Activated T-cell treated with anti-CD3 and anti-CD28 coated beads for 24 hours (primary cell): Measurements from ENCODE around the gene CCDC116.
A peak's percentile ranks its signal among the peaks of the same experiment; 100 is the strongest.
"Not testable (repeated sequence)": the region's sequence is repeated elsewhere in the genome, so short reads cannot be mapped to it uniquely, and the experiment has no call there.

Source experiments
- DNase-seq: peaks from one replicate; pipeline ENCODE4 v3.0.0-alpha.2; 2020; ENCODE audit warnings: low read depth

Gene CCDC116

GRCh38 chr22:21631025-21631424 lies 1.5 kb upstream of the CCDC116 start:
- DNase-seq = no peak

DNA sequence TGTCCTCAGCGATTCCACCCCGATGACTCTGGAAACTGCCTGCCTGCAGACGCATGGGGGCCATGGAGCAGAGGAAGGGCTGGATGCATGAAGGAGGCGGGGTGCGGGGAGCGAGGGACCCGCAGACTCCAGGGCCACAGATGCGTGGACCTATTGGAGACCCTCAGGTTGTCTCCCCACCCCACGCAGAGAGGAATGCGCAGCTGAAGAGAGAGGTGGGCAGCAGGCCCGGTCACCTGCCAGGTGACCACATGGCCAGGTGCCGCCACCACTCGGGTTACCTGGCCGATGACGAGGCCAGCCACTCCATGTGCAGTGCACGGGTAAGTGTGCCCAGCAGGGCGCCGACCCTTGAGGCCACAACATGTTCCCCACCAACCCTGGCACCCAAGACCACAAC lies 371 bp downstream of the CCDC116 start:
- DNase-seq = no peak

- DNase-seq = no peak
These were observed 921 bp downstream of the CCDC116 start for GRCh38 chr22:21633481-21633880.

DNA sequence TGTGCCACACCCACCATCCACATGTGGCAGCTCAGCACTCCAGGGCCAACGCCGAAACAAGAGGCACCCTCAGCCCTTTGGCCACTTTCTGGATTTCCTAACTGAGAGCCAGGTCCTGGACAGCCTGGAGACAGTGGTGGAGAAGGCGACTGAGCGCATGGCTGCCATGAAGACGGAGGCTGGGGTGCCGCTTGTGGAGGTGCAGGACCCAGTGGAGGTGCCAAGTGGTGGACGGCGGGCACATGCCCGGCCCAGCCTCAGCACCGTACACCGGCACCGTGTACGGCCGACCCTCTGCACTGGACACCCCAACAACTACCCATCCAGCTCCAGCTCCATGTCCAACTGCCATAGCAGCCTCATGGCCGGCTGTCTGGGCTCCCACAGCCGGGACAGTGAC lies 1.5 kb downstream of the CCDC116 start:
- DNase-seq = no peak

GRCh38 chr22:21634844-21635243 lies 2.3 kb downstream of the CCDC116 start:
- DNase-seq = no peak

DNA sequence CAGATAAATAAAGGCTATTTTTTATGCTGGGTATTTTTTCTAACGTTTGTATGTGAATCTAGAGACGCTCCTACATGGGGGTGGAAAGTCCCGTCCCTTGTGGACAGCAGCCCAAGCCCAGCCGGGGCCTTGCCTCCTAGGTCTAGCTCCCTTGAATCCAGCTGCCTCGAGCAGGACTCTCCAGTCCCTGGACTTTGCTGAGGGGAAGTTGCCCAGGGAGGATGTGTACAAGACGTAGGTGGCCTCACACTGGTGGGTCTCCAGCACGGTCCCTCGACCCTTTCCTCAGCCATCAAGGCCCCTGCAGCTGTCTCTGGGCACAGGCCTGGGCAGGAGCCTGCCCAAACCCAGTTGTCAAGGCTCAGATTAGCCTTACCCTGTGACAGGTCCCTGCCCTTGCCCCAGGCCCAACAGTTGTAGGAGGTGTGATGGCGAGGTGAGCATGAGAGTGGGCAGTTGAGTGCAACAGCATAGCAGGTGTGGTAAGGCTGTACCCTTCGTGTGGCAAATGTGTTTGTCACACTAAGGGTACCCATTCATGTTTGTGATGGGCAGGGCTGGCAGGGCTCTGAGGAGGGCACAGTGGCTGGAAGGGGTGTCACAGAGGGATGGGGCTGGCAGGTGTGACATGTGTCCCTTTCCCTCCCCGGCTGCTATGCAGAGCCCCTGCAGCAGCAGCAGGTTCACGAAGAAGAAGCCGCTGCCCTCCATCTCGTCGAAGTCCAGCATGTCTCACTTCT lies 3.4 kb downstream of the CCDC116 start:
- DNase-seq = no peak

GRCh38 chr22:21636629-21637218 lies 4.2 kb downstream of the CCDC116 start:
- no peak for DNase-seq

DNA sequence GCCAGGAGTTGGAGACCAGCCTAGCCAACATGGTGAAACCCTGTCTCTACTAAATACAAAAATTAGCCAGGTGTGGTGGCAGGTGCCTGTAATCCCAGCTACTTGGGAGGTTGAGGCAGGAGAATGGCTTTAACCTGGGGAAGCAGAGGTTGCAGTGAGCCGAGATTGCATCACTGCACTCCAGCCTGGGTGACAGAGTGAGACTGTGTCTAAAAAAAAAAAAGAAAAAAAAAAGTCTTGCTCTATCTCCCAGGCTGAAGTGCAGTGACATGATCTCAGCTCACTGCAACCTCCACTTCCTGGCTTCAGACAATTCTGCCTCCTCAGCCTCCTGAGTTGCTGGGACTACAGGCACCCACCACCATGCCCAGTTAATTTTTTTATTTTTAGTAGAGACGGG lies 4.9 kb downstream of the CCDC116 start:
- not testable (repeated sequence) for DNase-seq

DNA sequence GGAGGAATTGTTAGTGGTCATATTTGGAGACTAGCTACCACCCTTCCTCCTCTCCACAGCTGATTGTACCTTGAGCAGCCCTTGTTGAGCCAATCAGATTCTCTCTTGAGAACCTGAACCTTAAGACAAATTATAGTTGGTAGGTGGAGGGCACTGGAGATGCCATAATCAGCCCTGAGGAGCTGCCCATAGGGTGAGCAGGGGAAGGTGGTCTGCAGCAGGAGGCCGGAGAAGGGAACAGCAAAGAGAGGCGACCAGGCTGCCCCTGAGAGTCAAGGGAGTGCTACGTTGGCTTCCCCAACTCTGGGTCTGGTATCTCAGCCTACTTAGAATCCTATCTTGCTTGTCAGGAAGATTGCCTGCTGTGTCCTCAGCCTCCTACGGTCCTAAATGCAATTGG lies 6.8 kb downstream of the CCDC116 start:
- DNase-seq = no peak

- DNase-seq = no peak
These were observed 8.2 kb downstream of the CCDC116 start for GRCh38 chr22:21640810-21641209.

DNA sequence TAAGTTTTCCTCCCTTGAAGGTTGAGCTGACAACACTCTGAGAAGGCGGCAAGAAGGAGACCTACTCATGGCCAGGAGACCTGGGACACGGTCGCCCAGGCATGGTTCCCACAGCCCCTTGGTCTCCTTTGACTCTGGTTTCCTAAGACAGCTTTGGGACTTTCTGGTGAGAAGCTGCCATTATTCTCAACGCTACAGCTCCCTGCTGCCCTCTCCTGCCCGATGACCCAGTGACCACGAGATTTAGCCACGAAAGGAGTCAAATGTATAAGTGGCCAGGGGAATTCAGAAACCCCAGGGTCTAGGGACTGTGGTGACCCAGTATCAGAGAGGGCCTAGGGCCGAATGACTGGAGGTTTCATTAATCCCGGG lies 8.8 kb downstream of the CCDC116 start:
- DNase-seq = no peak

DNA sequence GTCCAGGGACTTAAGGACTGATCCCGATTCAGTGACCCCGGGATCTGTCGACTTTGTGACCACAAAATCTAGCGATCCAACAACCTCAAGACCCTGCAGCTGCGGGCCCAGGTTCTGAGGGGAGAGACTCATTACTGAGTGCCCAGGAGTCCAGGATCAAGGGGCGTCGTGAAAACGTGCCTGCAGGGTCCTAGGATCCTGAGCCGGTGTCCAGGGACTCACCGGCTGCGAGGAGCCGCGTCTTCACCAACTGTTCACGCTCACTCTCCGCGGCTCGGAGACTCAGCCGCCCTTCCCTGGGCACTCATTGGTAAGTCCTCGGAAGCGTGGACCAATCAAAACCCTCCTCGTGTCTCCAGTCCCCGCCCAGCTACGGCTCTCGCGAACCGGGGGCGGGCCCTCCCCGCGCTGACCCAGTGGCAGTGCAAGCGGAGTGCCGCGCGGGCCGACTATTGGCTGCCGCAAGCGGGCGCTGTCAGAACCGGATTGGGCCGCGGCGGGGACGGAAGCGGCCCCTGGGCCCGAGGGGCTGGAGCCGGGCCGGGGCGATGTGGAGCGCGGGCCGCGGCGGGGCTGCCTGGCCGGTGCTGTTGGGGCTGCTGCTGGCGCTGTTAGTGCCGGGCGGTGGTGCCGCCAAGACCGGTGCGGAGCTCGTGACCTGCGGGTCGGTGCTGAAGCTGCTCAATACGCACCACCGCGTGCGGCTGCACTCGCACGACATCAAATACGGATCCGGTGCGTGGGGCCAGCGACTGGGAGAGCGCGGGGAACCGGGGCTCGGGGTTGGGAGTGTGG lies 9.4 kb downstream of the CCDC116 start, which contains the start of gene SDF2L1:
Gene SDF2L1 (plus strand): TSS at position 514 of the 795 bp plus-strand sequence. CDS start 35 bp downstream, at position 549.
- peak; percentile 98 for DNase-seq

DNA sequence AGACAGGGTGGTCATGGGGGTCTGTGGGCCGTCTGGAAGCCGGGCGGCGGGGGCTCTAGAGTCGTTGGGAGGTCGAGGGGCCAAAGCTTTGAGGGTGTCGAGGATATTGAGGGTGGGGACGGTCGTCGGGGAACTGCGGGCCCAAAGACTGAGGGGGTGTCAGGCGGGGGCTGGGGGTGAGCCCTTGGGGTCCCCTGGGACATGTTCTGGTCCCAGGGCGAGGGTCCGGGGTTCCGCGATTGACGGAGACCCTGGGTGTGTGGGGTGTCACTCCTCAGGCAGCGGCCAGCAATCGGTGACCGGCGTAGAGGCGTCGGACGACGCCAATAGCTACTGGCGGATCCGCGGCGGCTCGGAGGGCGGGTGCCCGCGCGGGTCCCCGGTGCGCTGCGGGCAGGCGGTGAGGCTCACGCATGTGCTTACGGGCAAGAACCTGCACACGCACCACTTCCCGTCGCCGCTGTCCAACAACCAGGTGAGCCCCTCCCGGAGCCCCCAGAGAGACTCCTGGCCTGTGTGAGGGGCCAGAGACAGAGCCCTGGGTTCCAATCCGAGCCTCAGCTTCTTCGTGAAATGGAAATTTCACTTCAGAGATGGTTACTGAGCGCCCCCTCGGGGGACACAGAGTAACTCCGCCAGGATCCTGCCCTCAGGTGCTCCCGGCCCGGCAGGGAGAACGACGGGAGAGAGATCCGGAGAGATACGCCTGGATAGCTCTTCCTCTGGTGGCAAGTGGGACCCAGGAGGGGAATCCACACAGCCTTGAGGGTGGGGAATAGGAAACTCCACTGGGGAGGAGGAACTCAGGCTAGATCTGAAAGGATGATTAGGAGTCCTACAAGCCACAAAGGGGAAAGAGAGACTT lies 10.3 kb downstream of the CCDC116 start:
- no peak for DNase-seq

DNA sequence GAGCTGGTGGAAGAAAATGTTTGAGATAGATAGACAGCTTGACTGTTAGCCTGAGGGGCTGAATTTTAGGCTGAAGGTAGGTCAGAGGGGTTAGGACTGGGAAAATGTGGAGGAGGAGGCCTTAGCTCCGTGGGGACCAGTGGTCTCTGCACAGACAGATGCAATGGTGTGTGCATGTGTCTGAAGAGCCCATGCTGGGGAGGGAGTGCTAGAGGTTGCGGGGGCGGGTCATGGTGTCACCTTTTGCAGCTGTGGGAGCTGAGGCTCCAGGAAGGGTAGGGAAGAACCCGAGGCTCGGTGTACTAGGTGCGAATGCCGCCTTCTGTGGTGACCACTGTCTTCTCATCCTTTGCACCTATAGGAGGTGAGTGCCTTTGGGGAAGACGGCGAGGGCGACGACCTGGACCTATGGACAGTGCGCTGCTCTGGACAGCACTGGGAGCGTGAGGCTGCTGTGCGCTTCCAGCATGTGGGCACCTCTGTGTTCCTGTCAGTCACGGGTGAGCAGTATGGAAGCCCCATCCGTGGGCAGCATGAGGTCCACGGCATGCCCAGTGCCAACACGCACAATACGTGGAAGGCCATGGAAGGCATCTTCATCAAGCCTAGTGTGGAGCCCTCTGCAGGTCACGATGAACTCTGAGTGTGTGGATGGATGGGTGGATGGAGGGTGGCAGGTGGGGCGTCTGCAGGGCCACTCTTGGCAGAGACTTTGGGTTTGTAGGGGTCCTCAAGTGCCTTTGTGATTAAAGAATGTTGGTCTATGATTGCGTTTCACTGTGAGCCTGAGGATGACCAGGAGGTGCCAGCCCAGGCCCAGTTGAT lies 11.2 kb downstream of the CCDC116 start:
- DNase-seq = no peak

DNA sequence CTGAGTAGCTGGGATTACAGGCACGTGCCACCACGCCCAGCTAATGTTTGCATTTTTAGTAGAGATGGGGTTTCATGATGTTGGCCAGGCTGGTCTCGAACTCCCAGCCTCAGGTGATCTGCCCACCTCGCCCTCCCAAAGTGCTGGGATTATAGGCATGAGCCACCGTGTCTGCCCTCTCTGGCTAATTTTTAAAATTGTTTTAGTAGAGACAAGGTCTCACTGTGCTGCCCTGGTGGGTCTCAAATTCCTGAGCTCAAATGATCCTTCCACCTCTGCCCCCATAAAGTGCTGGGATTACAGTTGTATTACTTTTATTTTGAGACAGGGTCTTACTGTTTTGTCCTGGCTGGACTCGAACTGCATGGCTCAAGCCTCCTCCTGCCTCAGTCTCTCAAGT lies 13.0 kb downstream of the CCDC116 start:
- DNase-seq = not testable (repeated sequence)

DNA sequence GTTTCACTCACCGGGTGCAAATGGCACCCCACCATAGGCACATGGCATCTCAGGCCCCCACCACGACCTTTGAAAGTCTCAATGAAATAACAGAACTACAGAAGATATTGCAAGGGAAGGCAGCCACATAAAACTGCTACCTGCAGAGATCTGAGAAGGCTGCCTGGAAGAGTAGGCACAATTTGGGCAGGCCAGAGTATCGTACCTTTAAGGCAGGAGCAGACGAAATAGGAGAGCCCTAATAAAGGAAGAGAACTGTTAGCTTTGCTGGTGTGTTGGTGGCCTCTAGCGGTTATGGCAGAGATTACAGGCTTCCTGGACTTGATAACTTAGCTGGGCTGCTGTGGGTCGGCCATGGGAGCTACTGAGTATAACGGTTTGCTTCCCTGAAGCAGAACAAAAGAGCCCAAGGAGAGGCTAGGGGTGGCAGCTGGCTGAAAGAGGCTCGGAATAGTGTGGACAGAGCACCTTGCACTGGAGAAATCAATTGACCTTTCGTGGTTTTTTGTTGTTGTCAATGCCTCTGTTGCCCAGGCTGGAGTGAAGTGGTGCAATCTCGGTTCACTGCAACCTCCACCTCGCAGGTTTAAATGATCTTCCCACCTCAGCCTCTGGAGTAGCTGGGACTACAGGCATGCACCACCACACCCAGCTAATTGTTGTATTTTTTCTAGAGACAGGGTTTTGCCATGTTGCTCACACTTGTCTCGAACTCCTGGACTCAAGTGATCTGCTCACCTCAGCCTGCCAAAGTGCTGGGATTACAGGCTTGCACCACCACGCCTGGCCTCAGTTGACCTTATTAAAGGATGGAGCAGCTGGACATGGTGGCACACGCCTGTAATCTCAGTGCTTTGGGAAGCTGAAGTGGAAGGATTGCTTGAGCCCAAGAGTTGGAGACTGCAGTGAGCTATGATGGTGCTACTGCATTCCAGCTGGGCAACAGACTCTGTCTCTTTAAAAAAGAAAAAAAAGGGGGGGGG lies 14.3 kb downstream of the CCDC116 start:
- peak; percentile 63 for DNase-seq

DNA sequence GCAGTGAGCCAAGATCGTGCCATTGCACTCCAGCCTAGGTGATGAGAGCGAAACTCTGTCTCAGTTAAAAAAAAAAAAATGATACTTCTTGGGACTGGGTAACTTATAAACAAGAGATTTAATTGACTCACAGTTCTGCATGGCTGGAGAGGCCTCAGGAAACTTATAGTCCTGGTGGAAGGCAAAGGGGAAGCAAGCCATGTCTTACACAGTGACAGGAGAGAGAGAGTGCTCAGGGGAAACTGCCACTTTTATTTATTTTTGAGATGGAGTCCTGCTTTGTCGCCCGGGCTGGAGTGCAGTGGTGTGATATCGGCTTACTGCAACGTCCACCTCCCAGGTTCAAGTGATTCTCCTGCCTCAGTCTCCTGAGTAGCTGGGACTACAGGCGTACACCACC lies 17.7 kb downstream of the CCDC116 start:
- no peak for DNase-seq

DNA sequence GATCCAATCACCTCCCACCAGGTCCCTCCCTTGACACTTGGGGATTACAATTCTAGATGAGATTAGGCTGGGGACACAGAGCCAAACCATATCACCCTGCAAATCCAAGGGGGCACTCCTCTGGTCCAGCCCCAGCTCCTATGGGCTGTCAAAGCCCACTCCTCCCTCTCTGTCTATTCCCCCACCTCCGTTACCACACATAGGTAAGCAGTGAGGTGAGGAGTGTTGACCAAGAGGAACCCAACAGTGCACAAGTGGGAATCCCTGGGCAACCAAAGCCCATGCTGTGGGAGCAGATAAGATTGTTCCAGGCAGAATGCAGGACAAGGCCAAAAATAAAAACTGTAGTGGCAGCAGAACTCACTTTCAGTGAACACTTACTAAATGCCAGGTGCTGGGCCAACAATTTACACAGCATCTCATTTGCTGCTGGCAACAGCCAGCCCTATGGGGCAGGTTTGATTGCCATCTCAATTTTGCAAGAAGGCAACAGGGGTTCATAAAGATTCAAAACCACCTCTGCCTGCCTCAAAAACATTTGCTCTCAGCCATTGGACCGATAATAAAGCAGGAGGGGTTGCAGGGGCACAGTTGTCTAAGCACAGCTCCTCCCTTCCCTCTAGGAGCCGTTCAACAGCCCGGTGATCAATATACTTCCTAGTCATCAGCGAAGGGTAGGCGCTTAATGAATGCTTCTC lies 18.4 kb downstream of the CCDC116 start:
- no peak for DNase-seq

DNA sequence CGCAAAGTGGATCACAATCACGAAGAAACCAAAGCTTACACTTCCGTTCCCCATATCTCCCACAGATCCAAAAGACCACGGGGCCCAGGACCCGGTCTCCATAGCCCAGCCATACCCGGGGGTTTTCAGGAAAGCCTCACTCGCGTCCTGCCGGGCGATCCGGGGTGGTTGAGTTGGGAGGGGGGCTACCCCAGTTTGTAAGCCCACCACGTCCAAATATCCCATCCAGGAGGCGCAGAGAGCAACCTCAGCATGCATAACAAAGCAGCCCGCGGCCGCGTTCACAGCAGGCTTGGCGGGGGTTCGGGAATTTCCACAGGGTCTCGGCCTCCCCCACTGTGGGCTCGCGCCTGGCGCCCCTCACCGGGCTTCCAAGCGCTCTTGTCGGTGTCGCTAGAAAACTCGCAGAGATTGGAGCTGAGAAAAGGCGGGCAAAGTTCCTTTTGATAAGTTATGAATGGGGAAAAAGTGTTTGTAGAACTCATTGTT lies 19.0 kb downstream of the CCDC116 start:
- no peak for DNase-seq
